HG03280 (cell line): ENCODE results near the gene PYDC2.
"Not testable (repeated sequence)": the region's sequence is repeated elsewhere in the genome, so short reads cannot be mapped to it uniquely, and the experiment has no call there.

Source experiments
- ATAC-seq: cut with Tn5 transposase; IDR thresholded peaks from one replicate; pipeline ENCODE4 v1.9.1; 2021; ENCODE audit warnings: mild to moderate bottlenecking, moderate library complexity; ENCODE audit not compliant: unreplicated experiment

The PYDC2 gene

GRCh38 chr3:191460360-191460759, 603 bp upstream of the PYDC2 start:
- no peak for ATAC-seq

DNA sequence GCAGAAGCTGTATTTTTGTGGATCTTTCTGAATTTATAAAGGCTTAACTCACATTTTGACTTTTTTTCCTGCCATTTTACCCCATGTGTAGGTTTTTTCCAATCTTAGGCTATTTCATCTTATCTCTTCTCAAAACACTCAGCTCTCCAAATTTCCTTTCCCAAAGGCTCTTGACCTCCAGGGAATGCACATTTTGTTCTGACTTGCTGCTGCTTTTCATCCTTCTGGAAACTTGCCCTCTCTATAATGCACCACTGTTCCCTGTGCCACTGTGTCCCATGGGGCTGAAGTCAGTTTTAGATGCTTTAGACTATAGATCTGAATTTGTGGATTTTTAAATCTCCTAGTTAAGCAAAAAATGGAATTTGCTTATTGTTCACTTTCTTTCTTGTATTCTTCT, 9.1 kb downstream of the PYDC2 start:
- ATAC-seq = no peak

- ATAC-seq = no peak
These were observed 9.6 kb downstream of the PYDC2 start for GRCh38 chr3:191470545-191470944.

- no peak for ATAC-seq
These were observed 12.8 kb downstream of the PYDC2 start for GRCh38 chr3:191473661-191474198.

DNA sequence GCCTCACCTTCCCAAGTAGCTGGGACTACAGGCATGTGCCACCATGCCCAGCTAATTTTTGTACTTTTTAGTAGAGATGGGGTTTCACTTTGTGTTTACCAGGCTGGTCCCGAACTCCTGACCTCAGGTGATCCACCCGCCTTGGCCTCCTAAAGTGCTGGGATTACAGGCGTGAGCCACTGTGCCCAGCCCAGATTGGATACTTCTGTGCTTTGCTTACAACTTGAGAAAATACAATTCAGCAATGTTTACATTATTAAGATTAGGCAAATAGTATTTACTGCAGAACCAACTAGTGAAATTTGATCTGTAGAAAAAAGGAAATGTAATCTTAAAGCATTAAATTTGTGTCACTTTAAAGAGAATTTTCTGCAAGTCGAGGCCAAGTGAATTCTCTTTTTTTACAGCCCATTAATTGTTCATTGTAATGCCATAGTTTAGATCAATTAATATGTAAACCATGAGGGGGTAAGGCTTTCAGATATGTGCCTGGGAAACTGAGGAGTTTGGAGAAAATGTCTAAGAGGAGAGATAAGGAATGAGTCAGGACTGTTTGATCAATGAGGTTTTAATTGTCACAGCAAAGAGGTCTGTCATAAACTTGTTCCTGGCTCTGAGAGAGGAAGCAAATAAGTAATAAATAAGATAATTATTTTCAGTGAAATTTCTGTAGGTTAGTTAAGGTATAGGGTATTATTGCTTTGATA, 15.3 kb downstream of the PYDC2 start:
- no peak for ATAC-seq

DNA sequence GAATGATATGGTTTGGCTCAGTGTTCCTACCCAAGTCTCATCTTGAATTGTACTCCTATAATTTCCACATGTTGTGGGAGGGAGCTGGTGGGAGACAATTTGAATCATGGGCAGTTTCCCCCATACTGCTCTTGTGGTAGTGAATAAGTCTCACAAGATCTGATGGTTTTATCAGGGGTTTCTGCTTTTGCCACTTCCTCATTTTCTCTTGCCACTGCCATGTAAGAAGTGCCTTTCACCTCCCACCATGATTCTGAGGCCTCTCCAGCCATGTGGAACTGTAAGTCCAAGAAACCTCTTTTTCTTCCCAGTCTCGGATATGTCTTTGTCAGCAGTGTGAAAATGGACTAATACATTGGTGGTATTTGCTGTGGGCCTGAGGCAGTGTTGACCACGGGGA, 23.0 kb downstream of the PYDC2 start:
- ATAC-seq = not testable (repeated sequence)

DNA sequence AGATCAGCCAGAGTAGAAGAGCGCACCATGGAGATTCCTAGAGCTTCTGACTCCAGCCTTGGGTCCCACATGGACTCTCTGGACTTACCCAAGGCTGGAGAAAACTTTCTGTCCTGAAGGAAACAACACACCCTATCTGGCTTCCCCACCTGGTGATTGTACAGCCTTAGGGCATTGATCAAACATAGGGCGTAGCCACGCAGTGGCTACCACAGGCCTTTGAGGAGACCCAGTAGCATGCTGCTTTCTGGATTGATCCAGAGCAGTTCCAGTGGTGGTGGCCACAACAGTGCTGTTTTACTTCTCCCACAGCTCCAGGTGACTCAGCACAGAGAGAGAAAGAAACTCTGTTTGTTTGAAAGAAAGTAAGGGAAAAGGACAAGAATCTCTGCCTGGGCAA, 23.5 kb downstream of the PYDC2 start:
- no peak for ATAC-seq

DNA sequence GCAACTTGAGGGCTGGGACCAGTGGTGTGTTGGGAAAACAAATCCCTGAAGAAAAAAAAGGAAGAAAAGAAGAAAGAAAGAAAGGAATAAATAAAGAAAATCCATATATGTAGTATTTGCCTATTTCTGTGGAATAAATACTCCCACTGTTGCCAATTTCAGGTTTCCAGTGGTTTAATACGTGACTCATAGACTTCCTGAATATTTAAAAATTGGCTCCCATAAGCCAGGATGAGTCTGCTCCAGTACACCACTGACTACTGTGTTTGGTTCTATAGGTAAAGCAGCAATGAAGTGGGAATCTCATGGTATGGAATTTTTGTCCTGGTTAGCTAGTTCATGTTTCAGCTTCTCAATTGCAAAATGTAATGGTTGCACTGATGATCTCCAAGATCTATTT, 31.6 kb downstream of the PYDC2 start:
- no peak for ATAC-seq

DNA sequence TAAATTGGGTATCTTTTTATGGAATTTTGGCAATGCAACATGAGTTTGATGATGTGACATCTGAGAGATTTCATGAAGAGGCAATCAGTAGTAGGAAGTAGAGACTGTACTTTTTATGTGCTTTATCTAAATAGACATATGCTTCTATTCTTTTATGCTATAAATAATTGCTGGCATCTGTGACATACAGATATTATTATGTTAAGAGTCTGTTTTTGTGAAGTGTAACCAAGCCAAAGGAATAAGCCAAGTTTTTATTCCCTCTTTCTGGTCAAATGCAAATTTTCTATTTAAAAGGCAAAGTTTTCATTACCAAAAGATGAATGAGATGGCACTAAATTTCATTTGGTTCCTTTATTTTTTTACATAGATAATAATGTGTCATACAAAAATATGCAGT, 32.4 kb downstream of the PYDC2 start:
- ATAC-seq = no peak

GRCh38 chr3:191499307-191500080, 38.5 kb downstream of the PYDC2 start:
- ATAC-seq = no peak

- ATAC-seq = no peak
These were observed 39.9 kb downstream of the PYDC2 start for GRCh38 chr3:191500892-191501291.

- no peak for ATAC-seq
These were observed 41.6 kb downstream of the PYDC2 start for GRCh38 chr3:191502583-191502982.

DNA sequence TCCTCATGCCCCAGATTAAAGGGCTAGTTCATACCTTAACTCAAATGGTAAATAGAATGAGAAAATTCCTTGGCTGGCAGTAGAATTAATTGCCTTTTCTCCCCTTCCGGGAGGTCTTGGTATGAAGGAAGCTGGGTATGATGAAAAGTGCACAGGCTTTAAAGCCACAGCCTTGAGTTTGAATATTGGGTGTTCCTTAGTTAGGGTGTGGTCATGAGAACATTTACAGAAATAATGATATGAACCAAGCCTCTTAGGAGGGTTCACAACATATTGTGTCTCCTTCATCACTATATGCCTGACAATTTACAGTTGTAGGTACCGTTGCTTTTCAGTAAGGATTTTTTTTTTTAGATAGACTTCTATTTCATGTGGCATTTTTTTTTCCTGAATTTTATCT, 48.1 kb downstream of the PYDC2 start:
- ATAC-seq = no peak
